Astrocyte (in vitro differentiated cells and primary cell): ENCODE measurements around the gene KCNG1. TPM values are rescaled to one million over a fixed set of nuclear protein-coding genes. Genes with fewer than 3 reads are reported as not detected.
A peak's percentile ranks its signal among the peaks of the same experiment; 100 is the strongest.

Source experiments
- DNase-seq: peaks from one replicate; pipeline ENCODE4 v3.0.0-alpha.2; 2010; ENCODE audit warnings: low read depth
- FAIRE-seq: peaks from 2 replicates; lab custom pipeline; 2011; peaks lifted over from hg19 to GRCh38; lab: Jason Lieb, UNC
- H2AFZ ChIP-seq: 2 replicates; pipeline ENCODE4 v1.6.0; 2012; ENCODE audit warnings: low read depth, low read length, inconsistent platforms
- H3K27ac ChIP-seq: 2 replicates; pipeline ENCODE4 v1.5.1; 2011; ENCODE audit warnings: low read depth, low read length, inconsistent platforms
- H3K27me3 ChIP-seq: 2 replicates; pipeline ENCODE4 v1.6.0; 2011; ENCODE audit warnings: low read length, inconsistent platforms; ENCODE audit not compliant: insufficient read depth
- H3K36me3 ChIP-seq: 2 replicates; pipeline ENCODE4 v1.5.1; 2011; ENCODE audit warnings: low read length, inconsistent platforms; ENCODE audit not compliant: insufficient read depth
- H3K4me1 ChIP-seq: 2 replicates; pipeline ENCODE4 v1.5.1; 2011; ENCODE audit warnings: low read length, inconsistent platforms; ENCODE audit not compliant: insufficient read depth
- H3K4me2 ChIP-seq: 2 replicates; pipeline ENCODE4 v1.6.0; 2012; ENCODE audit warnings: low read length, inconsistent platforms
- H3K4me3 ChIP-seq: 2 replicates; pipeline ENCODE4 v1.5.1; 2011; ENCODE audit warnings: low read depth, mild to moderate bottlenecking, low read length, inconsistent platforms; ENCODE audit not compliant: insufficient read depth
- H3K79me2 ChIP-seq: 2 replicates; pipeline ENCODE4 v1.6.0; 2012; ENCODE audit warnings: mild to moderate bottlenecking, low read length, inconsistent platforms; ENCODE audit not compliant: insufficient read depth
- H3K9ac ChIP-seq: 2 replicates; pipeline ENCODE4 v1.6.0; 2012; ENCODE audit warnings: mild to moderate bottlenecking, low read length, inconsistent platforms
- H3K9me3 ChIP-seq: 2 replicates; pipeline ENCODE4 v1.5.1; 2012; ENCODE audit warnings: low read depth, mild to moderate bottlenecking, low read length, inconsistent platforms; ENCODE audit not compliant: insufficient read depth
- H4K20me1 ChIP-seq: 2 replicates; pipeline ENCODE4 v1.6.0; 2012; ENCODE audit warnings: low read length, inconsistent platforms; ENCODE audit not compliant: insufficient read depth
- H3K27ac Mint-ChIP-seq: one replicate; pipeline ENCODE4 v1.8.0; 2021; ENCODE audit warnings: mild to moderate bottlenecking, mixed read lengths; ENCODE audit not compliant: unreplicated experiment
- H3K27me3 Mint-ChIP-seq: one replicate; pipeline ENCODE4 v1.8.0; 2021; ENCODE audit warnings: low read depth, mixed read lengths; ENCODE audit not compliant: unreplicated experiment
- H3K36me3 Mint-ChIP-seq: one replicate; pipeline ENCODE4 v1.8.0; 2021; ENCODE audit warnings: low read depth, mixed read lengths; ENCODE audit not compliant: unreplicated experiment
- H3K4me1 Mint-ChIP-seq: one replicate; pipeline ENCODE4 v1.8.0; 2021; ENCODE audit warnings: low read depth, mixed read lengths; ENCODE audit not compliant: unreplicated experiment
- H3K4me3 Mint-ChIP-seq: one replicate; pipeline ENCODE4 v1.8.0; 2021; ENCODE audit warnings: mild to moderate bottlenecking, moderate library complexity, mixed read lengths; ENCODE audit not compliant: unreplicated experiment
- H3K9me3 Mint-ChIP-seq: one replicate; pipeline ENCODE4 v1.8.0; 2021; ENCODE audit warnings: mild to moderate bottlenecking, mixed read lengths; ENCODE audit not compliant: unreplicated experiment
- EZH2 ChIP-seq: IDR thresholded peaks from 2 replicates; pipeline ENCODE4 v1.6.1; 2012; ENCODE audit warnings: mild to moderate bottlenecking, low read length, inconsistent platforms; ENCODE audit not compliant: insufficient read depth
- total RNA-seq: library from RNA; stranded (reverse); gene quantifications from 2 replicates; pipeline ENCODE4 v1.2.1, GENCODE V29; 2021
- TF ChIP-seq, protein P1 (sequence below): IDR thresholded peaks from 2 replicates; pipeline ENCODE4 v1.5.1; 2011; ENCODE audit warnings: low read depth, mild to moderate bottlenecking, inconsistent platforms, low read length, moderate library complexity; ENCODE audit not compliant: insufficient read depth

KCNG1 gene
- total RNA-seq, 1 donor from 2014 or later, result 45.9 TPM

DNA sequence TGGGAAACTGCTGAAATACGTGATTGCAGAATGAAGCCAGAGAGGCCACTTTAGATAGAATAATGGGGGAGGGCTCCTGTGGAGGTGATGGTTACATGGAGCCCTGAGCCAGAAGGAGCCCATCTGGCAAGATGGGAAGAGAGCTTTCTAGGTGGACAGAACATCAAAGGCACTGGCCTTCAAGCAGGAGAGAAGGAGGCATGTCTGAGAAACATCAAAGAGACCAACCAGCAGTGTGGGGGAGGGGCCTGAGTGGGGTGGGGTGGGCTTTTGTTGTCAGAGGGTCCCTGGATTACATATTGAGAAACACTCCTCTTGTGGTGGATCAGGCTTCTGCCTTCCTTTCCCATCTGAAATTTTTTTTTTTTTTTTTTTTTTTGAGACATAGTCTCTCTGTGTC is 1.9 kb upstream of the KCNG1 start:
- no peak for DNase-seq
- peaks cover 2% of the 10 kb centered on the region for H3K36me3 ChIP-seq

DNA sequence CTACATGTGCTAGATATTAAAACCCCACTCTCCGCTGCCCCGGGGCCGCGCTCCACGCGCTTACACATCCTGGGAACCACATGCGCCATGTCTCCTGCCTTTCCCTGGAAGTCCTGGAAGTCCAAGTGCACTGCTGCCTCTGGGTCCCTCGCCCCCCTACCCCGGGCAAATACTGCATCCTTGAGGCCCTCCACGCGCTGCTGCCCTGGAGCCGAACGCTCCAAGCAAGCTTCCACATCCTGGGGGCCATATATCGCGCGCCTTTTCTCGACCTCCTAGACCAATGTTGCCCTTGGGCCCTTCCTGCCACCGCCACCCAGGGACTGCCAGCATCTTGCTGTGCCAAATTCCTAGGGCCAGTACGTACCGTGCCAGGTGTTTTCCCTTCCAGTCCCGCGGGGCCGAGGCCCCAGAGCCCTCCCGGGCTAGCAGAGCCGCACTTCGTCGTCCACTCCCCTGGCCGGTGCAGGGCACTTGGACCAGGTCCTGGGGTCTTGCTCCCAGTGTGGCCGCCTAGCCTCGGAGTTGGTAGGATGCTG is 779 bp upstream of the KCNG1 start:
- H3K4me1 ChIP-seq, result peaks cover 28% of the 10 kb centered on the region
- peaks cover 37% of the 10 kb centered on the region for H4K20me1 ChIP-seq
- DNase-seq (no peak), FAIRE-seq (no peak)
- H3K4me2 ChIP-seq, result peak overlapping the region; percentile 92
- Mint-ChIP-seq H3K27me3 (peaks cover 55% of the 10 kb centered on the region), H3K27ac (no peak overlapping the region), H3K4me3 (peak overlapping the region; percentile 84), H3K36me3 (peaks cover 5% of the 10 kb centered on the region), H3K4me1 (peaks cover 13% of the 10 kb centered on the region), H3K9me3 (peaks cover 3% of the 10 kb centered on the region)
- H3K9ac ChIP-seq, result peak overlapping the region; percentile 96
- H3K79me2 ChIP-seq, result peaks cover 42% of the 10 kb centered on the region
- no peak overlapping the region for H3K27ac ChIP-seq
- no peaks in the 10 kb centered on the region for H3K9me3 ChIP-seq
- peak overlapping the region; percentile 95 for H2AFZ ChIP-seq
- TF ChIP-seq, protein P1, sequence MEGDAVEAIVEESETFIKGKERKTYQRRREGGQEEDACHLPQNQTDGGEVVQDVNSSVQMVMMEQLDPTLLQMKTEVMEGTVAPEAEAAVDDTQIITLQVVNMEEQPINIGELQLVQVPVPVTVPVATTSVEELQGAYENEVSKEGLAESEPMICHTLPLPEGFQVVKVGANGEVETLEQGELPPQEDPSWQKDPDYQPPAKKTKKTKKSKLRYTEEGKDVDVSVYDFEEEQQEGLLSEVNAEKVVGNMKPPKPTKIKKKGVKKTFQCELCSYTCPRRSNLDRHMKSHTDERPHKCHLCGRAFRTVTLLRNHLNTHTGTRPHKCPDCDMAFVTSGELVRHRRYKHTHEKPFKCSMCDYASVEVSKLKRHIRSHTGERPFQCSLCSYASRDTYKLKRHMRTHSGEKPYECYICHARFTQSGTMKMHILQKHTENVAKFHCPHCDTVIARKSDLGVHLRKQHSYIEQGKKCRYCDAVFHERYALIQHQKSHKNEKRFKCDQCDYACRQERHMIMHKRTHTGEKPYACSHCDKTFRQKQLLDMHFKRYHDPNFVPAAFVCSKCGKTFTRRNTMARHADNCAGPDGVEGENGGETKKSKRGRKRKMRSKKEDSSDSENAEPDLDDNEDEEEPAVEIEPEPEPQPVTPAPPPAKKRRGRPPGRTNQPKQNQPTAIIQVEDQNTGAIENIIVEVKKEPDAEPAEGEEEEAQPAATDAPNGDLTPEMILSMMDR, result no peak
- TF ChIP-seq EZH2, result no peak
- H3K4me3 ChIP-seq, result peak overlapping the region; percentile 89
- peaks cover 11% of the 10 kb centered on the region for H3K27me3 ChIP-seq
- peaks cover 8% of the 10 kb centered on the region for H3K36me3 ChIP-seq

More for the DNA sequence above, 1.9 kb upstream of the KCNG1 start:
- peaks cover 32% of the 10 kb centered on the region for H3K79me2 ChIP-seq
- H3K4me1 Mint-ChIP-seq, result peaks cover 13% of the 10 kb centered on the region
- H2AFZ ChIP-seq, result no peak overlapping the region
- FAIRE-seq, result no peak
- peaks cover 25% of the 10 kb centered on the region for H3K4me1 ChIP-seq
- H3K27ac Mint-ChIP-seq, result no peak overlapping the region
- H3K27ac ChIP-seq, result no peak overlapping the region
- no peaks in the 10 kb centered on the region for H3K9me3 ChIP-seq
- H4K20me1 ChIP-seq, result peaks cover 26% of the 10 kb centered on the region
- no peak overlapping the region for H3K4me3 Mint-ChIP-seq
- peaks cover 66% of the 10 kb centered on the region for H3K27me3 Mint-ChIP-seq
- no peak for TF ChIP-seq EZH2
- TF ChIP-seq, protein P1, result no peak
- H3K4me3 ChIP-seq, result no peak overlapping the region
- H3K9me3 Mint-ChIP-seq, result peaks cover 3% of the 10 kb centered on the region
- peaks cover 3% of the 10 kb centered on the region for H3K36me3 Mint-ChIP-seq
- H3K27me3 ChIP-seq, result peaks cover 18% of the 10 kb centered on the region
- no peak overlapping the region for H3K4me2 ChIP-seq
- no peak overlapping the region for H3K9ac ChIP-seq

DNA sequence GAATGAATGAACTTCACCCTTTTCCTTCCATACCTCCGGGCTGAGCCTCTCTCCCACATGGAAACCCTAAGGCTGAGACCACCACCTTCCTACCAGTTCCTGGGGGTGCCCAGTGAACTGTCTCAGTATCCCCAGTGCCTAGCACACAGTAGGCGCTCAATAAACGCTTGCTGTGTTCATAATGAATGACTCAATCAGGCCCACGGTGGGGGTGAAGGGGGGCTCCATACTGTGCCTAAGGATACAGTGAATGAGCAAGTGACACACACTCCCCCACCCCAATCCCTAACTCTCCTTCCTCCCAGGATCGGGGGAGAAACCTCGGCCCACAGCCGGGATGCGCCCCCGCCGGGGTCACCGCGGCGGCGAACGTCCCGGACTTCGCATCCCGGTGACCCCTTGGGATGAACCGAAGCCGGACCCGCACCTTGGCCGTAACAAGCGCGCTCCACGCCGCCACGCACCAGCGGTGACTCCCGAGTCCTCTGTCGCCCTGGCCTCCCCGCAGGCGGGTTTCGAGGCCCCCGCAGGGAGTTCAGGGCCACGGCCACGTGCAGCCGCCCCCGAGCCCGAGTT is 592 bp downstream of the KCNG1 start:
- Histone ChIP-seq H3K27me3 (peaks cover 4% of the 10 kb centered on the region), H3K4me3 (peak overlapping the region; percentile 89), H3K4me2 (peak overlapping the region; percentile 92), H3K36me3 (peaks cover 14% of the 10 kb centered on the region), H3K79me2 (peaks cover 55% of the 10 kb centered on the region), H3K9ac (peak overlapping the region; percentile 96), H2AFZ (peak overlapping the region; percentile 55), H3K9me3 (no peaks in the 10 kb centered on the region), H4K20me1 (peaks cover 50% of the 10 kb centered on the region), H3K4me1 (peaks cover 37% of the 10 kb centered on the region), H3K27ac (peak overlapping the region; percentile 79)
- Mint-ChIP-seq H3K4me1 (peaks cover 13% of the 10 kb centered on the region), H3K4me3 (peak overlapping the region; percentile 94), H3K27ac (peak overlapping the region; percentile 89), H3K36me3 (peaks cover 5% of the 10 kb centered on the region), H3K9me3 (peaks cover 3% of the 10 kb centered on the region), H3K27me3 (peaks cover 41% of the 10 kb centered on the region)
- FAIRE-seq, result no peak
- no peak for TF ChIP-seq EZH2
- TF ChIP-seq, protein P1, result no peak
- no peak for DNase-seq
